Endothelial cell of umbilical vein (primary cell): ENCODE measurements around the gene TENT4B. TPM values are rescaled to one million over a fixed set of nuclear protein-coding genes. Genes with fewer than 3 reads are reported as not detected.

Experiments used
- BruUV-seq: library from RNA; stranded (reverse); fragments of 400-500 nt; replicated peaks from 2 replicates; lab custom pipeline; 2021; lab: Mats Ljungman, UMichigan
- CTCF ChIA-PET: fragments of 300-600, 350-600 bp; sonication (Branson Sonifier 250); formaldehyde crosslinking; loops from one replicate; lab custom pipeline; 2021; ENCODE audit warnings: antibody characterized with exemption, inconsistent platforms; lab: Charles Lee
- POLR2A ChIA-PET: fragments of 300-600, 350-600 bp; sonication (Branson Sonifier 250); formaldehyde crosslinking; loops from one replicate; lab custom pipeline; 2021; ENCODE audit warnings: antibody characterized with exemption, inconsistent platforms; lab: Charles Lee
- DNase-seq: peaks from one replicate; pipeline ENCODE4 v3.0.0-alpha.2; 2011; ENCODE audit warnings: low read depth, low spot score
- FAIRE-seq: peaks from 2 replicates; lab custom pipeline; 2011; peaks lifted over from hg19 to GRCh38; lab: Jason Lieb, UNC
- H2AFZ ChIP-seq: 2 replicates; pipeline ENCODE4 v1.6.0; 2012; ENCODE audit warnings: low read depth, low read length, control low read depth, inconsistent platforms
- H3K27ac ChIP-seq: 2 replicates; pipeline ENCODE4 v1.5.1; 2011; ENCODE audit warnings: low read depth, mild to moderate bottlenecking, control low read depth, low read length, moderate library complexity; ENCODE audit not compliant: insufficient read depth
- H3K27me3 ChIP-seq, 2 experiments: 2 replicates each; pipeline versions ENCODE4 v1.6.0 to v1.6.1; 2011; ENCODE audit warnings: low read length in 2 of 2, mixed read lengths in 1 of 2; ENCODE audit not compliant: control insufficient read depth in 2 of 2, insufficient read depth in 2 of 2
- H3K36me3 ChIP-seq, 2 experiments: 2 replicates in 1 of 2; 3 replicates in 1 of 2; pipeline ENCODE4 v1.5.1; 2011; ENCODE audit warnings: low read length in 2 of 2, mild to moderate bottlenecking in 1 of 2, moderate library complexity in 1 of 2; ENCODE audit not compliant: control insufficient read depth in 2 of 2, insufficient read depth in 2 of 2; ENCODE audit errors: extremely low read depth in 1 of 2
- H3K4me1 ChIP-seq: 3 replicates; pipeline ENCODE4 v1.5.1; 2011; ENCODE audit warnings: mild to moderate bottlenecking, low read length; ENCODE audit not compliant: control insufficient read depth, insufficient read depth; ENCODE audit errors: extremely low read depth
- H3K4me2 ChIP-seq: 2 replicates; pipeline ENCODE4 v1.6.1; 2011; ENCODE audit warnings: low read length, control low read depth, mixed read lengths; ENCODE audit not compliant: insufficient read depth
- H3K4me3 ChIP-seq, 3 experiments: fragments of 200-600 bp in 1 of 3; sonication (generic), shearing (Covaris generic) in 1 of 3; replicated peaks in 1 of 3; 2 replicates each; pipeline ENCODE4 v1.5.1; 2011 to 2016; ENCODE audit warnings: control low read depth in 3 of 3, low read length in 3 of 3, mild to moderate bottlenecking in 2 of 3, inconsistent platforms in 1 of 3, low read depth in 1 of 3, moderate library complexity in 1 of 3; ENCODE audit not compliant: insufficient read depth in 1 of 3
- H3K79me2 ChIP-seq: 2 replicates; pipeline ENCODE4 v1.6.0; 2012; ENCODE audit warnings: low read length, inconsistent platforms; ENCODE audit not compliant: control insufficient read depth, insufficient read depth
- H3K9ac ChIP-seq: replicated peaks from 2 replicates; pipeline ENCODE3; 2011; ENCODE audit warnings: low read length, control low read depth; ENCODE audit not compliant: insufficient read depth; ENCODE audit errors: extremely low read depth
- H3K9me1 ChIP-seq: replicated peaks from 3 replicates; pipeline ENCODE4 v1.6.0; 2011; ENCODE audit warnings: mild to moderate bottlenecking, low read length; ENCODE audit not compliant: control insufficient read depth, insufficient read depth; ENCODE audit errors: extremely low read depth
- H3K9me3 ChIP-seq: replicated peaks from 2 replicates; pipeline ENCODE4 v1.5.1; 2012; ENCODE audit warnings: low read length, inconsistent platforms; ENCODE audit not compliant: control insufficient read depth, insufficient read depth
- H4K20me1 ChIP-seq: replicated peaks from 2 replicates; pipeline ENCODE3; 2011; ENCODE audit warnings: mild to moderate bottlenecking, low read length; ENCODE audit not compliant: control insufficient read depth, insufficient read depth; ENCODE audit errors: extremely low read depth
- CTCF ChIP-seq, 2 donors: IDR thresholded peaks; 1 replicate in 1 of 2; 2 replicates in 1 of 2; pipeline ENCODE4 v1.5.1; 2011; ENCODE audit warnings: low read length in 2 of 2, mild to moderate bottlenecking in 2 of 2, moderate library complexity in 2 of 2, control low read depth in 1 of 2, inconsistent platforms in 1 of 2, low read depth in 1 of 2; ENCODE audit not compliant: insufficient read depth in 1 of 2; ENCODE audit errors: extremely low read depth in 1 of 2
- EZH2 ChIP-seq: IDR thresholded peaks from 2 replicates; pipeline ENCODE4 v1.6.1; 2012; ENCODE audit warnings: borderline replicate concordance, low read depth, mild to moderate bottlenecking, moderate library complexity, low read length, inconsistent platforms; ENCODE audit not compliant: severe bottlenecking
- FOS ChIP-seq: IDR thresholded peaks from 2 replicates; pipeline ENCODE4 v1.6.1; 2011; ENCODE audit warnings: mild to moderate bottlenecking, low read length, moderate library complexity, borderline replicate concordance; ENCODE audit not compliant: insufficient read depth
- GATA2 ChIP-seq: IDR thresholded peaks from 2 replicates; pipeline ENCODE4 v1.7.0; 2011; ENCODE audit warnings: low read depth, mild to moderate bottlenecking, moderate library complexity, mixed read lengths, low read length; ENCODE audit not compliant: insufficient read length, insufficient read depth
- JUN ChIP-seq: IDR thresholded peaks from 2 replicates; pipeline ENCODE4 v1.6.1; 2011; ENCODE audit warnings: borderline replicate concordance, low read depth; ENCODE audit not compliant: insufficient read length, insufficient read depth
- MAX ChIP-seq: IDR thresholded peaks from 2 replicates; pipeline ENCODE4 v1.6.1; 2011; ENCODE audit not compliant: insufficient read depth, insufficient read length
- MYC ChIP-seq: IDR thresholded peaks from one replicate; pipeline ENCODE4 v1.6.1; 2011; ENCODE audit warnings: mild to moderate bottlenecking, low read depth, low read length
- POLR2A ChIP-seq: IDR thresholded peaks from 2 replicates; pipeline ENCODE4 v1.6.1; 2012; ENCODE audit warnings: low read depth, mild to moderate bottlenecking, control low read depth, low read length
- POLR2AphosphoS5 ChIP-seq: IDR thresholded peaks from 2 replicates; pipeline ENCODE4 v1.6.1; 2012; ENCODE audit warnings: low read depth, mild to moderate bottlenecking, control low read depth, low read length, moderate library complexity; ENCODE audit not compliant: insufficient read depth
- dilution Hi-C: fragments of 300-500 bp; cut with MboI; formaldehyde crosslinking; loops from one replicate; pipeline ENCODE4 v1.15.0; 2019; ENCODE audit warnings: low sequenced_read_pairs; ENCODE audit not compliant: extremely low pct_ligation_motif_present
- intact Hi-C: fragments of 100-400 bp; cut with micrococcal nuclease; formaldehyde crosslinking; loops from one replicate; pipeline ENCODE4 v1.10.0; 2022
- polyA plus RNA-seq, 4 experiments: library from polyadenylated mRNA; depleted of rRNA in 3 of 4; stranded (reverse) in 3 of 4; unstranded in 1 of 4; fragments of >200 nt; gene quantifications; 2 replicates each; pipeline versions ENCODE4 v1.2.1 to v1.2.3, GENCODE V29; 2011 to 2012; ENCODE audit warnings: missing spikeins in 1 of 4
- total RNA-seq: library from RNA; stranded (reverse); gene quantifications from 2 replicates; pipeline ENCODE4 v1.2.3, GENCODE V29; 2021

The TENT4B gene
- total and polyA plus RNA-seq, 2 donors (not counting 3 experiments of a cell fraction or from before 2014, with no cell fraction given), result 4.2 to 13.1 TPM

GRCh38 chr16:50227120-50227519, 74.0 kb downstream of the TENT4B start:
- FAIRE-seq (no peak), DNase-seq (no peak)
- CTCF ChIA-PET, result interaction anchor here (1.1 to 1.6 kb wide), 3 partner anchors 128 to 438 kb away, joined by 3 to 4 read pairs (median 3); partner anchors contain the start of gene CNEP1R1
- Histone ChIP-seq H3K4me3 (no peak overlapping the region), H3K79me2 (no peaks in the 10 kb centered on the region), H3K9ac (no peak overlapping the region), H3K27ac (no peak overlapping the region), H3K9me3 (no peaks in the 10 kb centered on the region), H3K27me3 (no peaks in the 10 kb centered on the region), H4K20me1 (no peaks in the 10 kb centered on the region), H3K36me3 (peaks cover 2 to 12% of the 10 kb centered on the region in 2 experiments), H3K4me2 (no peak overlapping the region), H2AFZ (no peak overlapping the region), H3K4me1 (no peaks in the 10 kb centered on the region), H3K9me1 (no peaks in the 10 kb centered on the region)
- BruUV-seq, result no TSS peak
- no peak for TF ChIP-seq JUN
- TF ChIP-seq MYC, result no peak
- no peak for TF ChIP-seq EZH2
- no peak for TF ChIP-seq GATA2
- no peak for TF ChIP-seq MAX
- no peak for TF ChIP-seq POLR2A
- TF ChIP-seq POLR2AphosphoS5, result no peak
- no peak for TF ChIP-seq FOS
- TF ChIP-seq CTCF (IDR thresholded peaks at IDR 0.05; ENCODE audit: extremely low read depth in 1 of 2, insufficient read depth in 1 of 2, low read depth in 1 of 2, low read length in 2 of 2), result no peak
- POLR2A ChIA-PET, result no interaction called here
- intact Hi-C loops, result no loop called here
- dilution Hi-C loops, result no loop called here
